ENCODE measurements around the gene HNRNPA1L2.

Gene HNRNPA1L2

GRCh38 chr13:52651897-52652195 is 9.6 kb downstream of the HNRNPA1L2 start:
- Histone ChIP-seq H3K36me3 (ENCODE audit: control insufficient read depth, low read length) (peaks cover 66% of the 10 kb centered on the region), H3K9me2 (replicated peaks; ENCODE audit: control insufficient read depth, low read length) (no peaks in the 10 kb centered on the region), H3K27ac (ENCODE audit: low read depth, low read length) (peak overlapping the region; percentile 85), H3K4me1 (ENCODE audit: control insufficient read depth, low read length) (peaks cover 37% of the 10 kb centered on the region), H3K9me3 (ENCODE audit: control insufficient read depth, insufficient read depth, low read length) (no peaks in the 10 kb centered on the region), H3K79me2 (ENCODE audit: control insufficient read depth, low read length) (peaks cover 69% of the 10 kb centered on the region), H4K20me1 (ENCODE audit: control insufficient read depth, insufficient read depth, low read depth, low read length) (peaks cover 7% of the 10 kb centered on the region; the same call in 1 of the 2 replicates), H3F3A (ENCODE audit: control insufficient read depth, insufficient read depth) (0 out of 2 replicates have a peak, but pooled peaks cover 2% of the 10 kb centered on the region), H3K27me3 (ENCODE audit: control insufficient read depth, low read length) (no peaks in the 10 kb centered on the region), H3K4me3 (ENCODE audit: low read length) (peak overlapping the region; percentile 86), H3K4me2 (ENCODE audit: low read length) (peak overlapping the region; percentile 92)
- TF ChIP-seq CTCF (IDR thresholded peaks at IDR 0.05; ENCODE audit: low read depth, low read length, poor library complexity, severe bottlenecking) (no peak), EZH2phosphoT487 (IDR thresholded peaks at IDR 0.05; ENCODE audit: borderline replicate concordance, low read length) (no peak)

GRCh38 chr13:52652196-52652979 is 10.2 kb downstream of the HNRNPA1L2 start, which contains the start of gene SUGT1:
Gene SUGT1, plus strand, starts transcription at chr13:52652836. Its CDS starts 85 bp downstream, at chr13:52652921.
- H3K9me2 ChIP-seq (replicated peaks; ENCODE audit: control insufficient read depth, low read length): no peaks in the 10 kb centered on the region
- peaks cover 37% of the 10 kb centered on the region for H3K4me1 ChIP-seq (ENCODE audit: control insufficient read depth, low read length)
- TF ChIP-seq EZH2phosphoT487 (IDR thresholded peaks at IDR 0.05; ENCODE audit: borderline replicate concordance, low read length) (no peak), CTCF (IDR thresholded peaks at IDR 0.05; ENCODE audit: low read depth, low read length, poor library complexity, severe bottlenecking) (peak; percentile 67)
- H3K27me3 ChIP-seq (ENCODE audit: control insufficient read depth, low read length): no peaks in the 10 kb centered on the region
- peak within 1 kb of the TSS; percentile 85 for H3K27ac ChIP-seq (ENCODE audit: low read depth, low read length)
- peaks cover 7% of the 10 kb centered on the region; the same call in 1 of the 2 replicates for H4K20me1 ChIP-seq (ENCODE audit: control insufficient read depth, insufficient read depth, low read depth, low read length)
- H3K4me2 ChIP-seq (ENCODE audit: low read length): peak within 1 kb of the TSS; percentile 92
- H3K79me2 ChIP-seq (ENCODE audit: control insufficient read depth, low read length): peaks cover 75% of the 10 kb centered on the region
- H3K36me3 ChIP-seq (ENCODE audit: control insufficient read depth, low read length): peaks cover 72% of the 10 kb centered on the region
- H3K9me3 ChIP-seq (ENCODE audit: control insufficient read depth, insufficient read depth, low read length): no peaks in the 10 kb centered on the region
- H3K4me3 ChIP-seq (ENCODE audit: low read length): peak within 1 kb of the TSS; percentile 86
- H3F3A ChIP-seq (ENCODE audit: control insufficient read depth, insufficient read depth): no peaks in the 10 kb centered on the region

- peak overlapping the region; percentile 92 for H3K4me2 ChIP-seq (ENCODE audit: low read length)
- peaks cover 80% of the 10 kb centered on the region for H3K79me2 ChIP-seq (ENCODE audit: control insufficient read depth, low read length)
- H3K4me3 ChIP-seq (ENCODE audit: low read length): peak overlapping the region; percentile 86
- peaks cover 37% of the 10 kb centered on the region for H3K4me1 ChIP-seq (ENCODE audit: control insufficient read depth, low read length)
- no peaks in the 10 kb centered on the region for H3F3A ChIP-seq (ENCODE audit: control insufficient read depth, insufficient read depth)
- H4K20me1 ChIP-seq (ENCODE audit: control insufficient read depth, insufficient read depth, low read depth, low read length): peaks cover 7% of the 10 kb centered on the region; the same call in 1 of the 2 replicates
- H3K9me2 ChIP-seq (replicated peaks; ENCODE audit: control insufficient read depth, low read length): no peaks in the 10 kb centered on the region
- no peaks in the 10 kb centered on the region for H3K9me3 ChIP-seq (ENCODE audit: control insufficient read depth, insufficient read depth, low read length)
- H3K36me3 ChIP-seq (ENCODE audit: control insufficient read depth, low read length): peaks cover 77% of the 10 kb centered on the region
- TF ChIP-seq CTCF (IDR thresholded peaks at IDR 0.05; ENCODE audit: low read depth, low read length, poor library complexity, severe bottlenecking): no peak
- H3K27me3 ChIP-seq (ENCODE audit: control insufficient read depth, low read length): no peaks in the 10 kb centered on the region
- H3K27ac ChIP-seq (ENCODE audit: low read depth, low read length): peak overlapping the region; percentile 85
Observed at GRCh38 chr13:52652980-52653303, 10.7 kb downstream of the HNRNPA1L2 start.
